Naive thymus-derived CD4-positive, alpha-beta T cell (primary cell): Measurements from ENCODE around the gene PKNOX2. TPM values are rescaled to one million over a fixed set of nuclear protein-coding genes. Genes with fewer than 3 reads are reported as not detected.

Experiments used
- ATAC-seq: fragments of 150-1000 bp; cut with Tn5 transposase; 2 replicates; pipeline ENCODE4 v1.10.0; 2021; ENCODE audit warnings: mild to moderate bottlenecking, moderate library complexity
- CTCF ChIA-PET: fragments of 350-600 bp; sonication (Branson Sonifier 250); formaldehyde crosslinking; loops from one replicate; lab custom pipeline; 2021; ENCODE audit warnings: antibody characterized with exemption; lab: Charles Lee
- POLR2A ChIA-PET: fragments of 350-600 bp; sonication (Branson Sonifier 250); formaldehyde crosslinking; loops from one replicate; lab custom pipeline; 2021; ENCODE audit warnings: antibody characterized with exemption, inconsistent platforms; lab: Charles Lee
- DNase-seq, 9 donors: peaks; one replicate each; pipeline versions ENCODE4 v3.0.0 to v3.0.0-alpha.2; 2020 to 2022; ENCODE audit warnings: mixed read lengths in 1 of 9
- H3K27ac ChIP-seq: one replicate; pipeline ENCODE4 v1.7.0; 2013; ENCODE audit warnings: mild to moderate bottlenecking, low read depth, low read length, moderate library complexity
- H3K27me3 ChIP-seq, 2 donors: one replicate each; pipeline ENCODE4 v1.7.0; 2013; ENCODE audit warnings: low read length in 2 of 2, mild to moderate bottlenecking in 2 of 2, moderate library complexity in 2 of 2; ENCODE audit not compliant: control insufficient read depth in 2 of 2, insufficient read depth in 2 of 2
- H3K36me3 ChIP-seq, 3 experiments: 1 replicate in 2 of 3; 2 replicates in 1 of 3; pipeline ENCODE4 v1.7.0; 2013; ENCODE audit warnings: low read length in 3 of 3, mild to moderate bottlenecking in 3 of 3, moderate library complexity in 1 of 3; ENCODE audit not compliant: insufficient read depth in 3 of 3, control insufficient read depth in 2 of 3
- H3K4me1 ChIP-seq, 2 donors: one replicate each; pipeline ENCODE4 v1.7.0; 2013; ENCODE audit warnings: low read length in 2 of 2, mild to moderate bottlenecking in 2 of 2, moderate library complexity in 1 of 2; ENCODE audit not compliant: control insufficient read depth in 2 of 2, insufficient read depth in 2 of 2
- H3K4me3 ChIP-seq: 2 replicates; pipeline ENCODE4 v1.7.0; 2013; ENCODE audit warnings: mild to moderate bottlenecking, low read length
- H3K9me3 ChIP-seq, 3 experiments: 1 replicate in 2 of 3; 2 replicates in 1 of 3; pipeline ENCODE4 v1.7.0; 2013; ENCODE audit warnings: low read length in 3 of 3; ENCODE audit not compliant: control insufficient read depth in 2 of 3
- H3K27ac Mint-ChIP-seq, 9 donors: one replicate each; pipeline ENCODE4 v1.8.0; 2020 to 2022; ENCODE audit warnings: mixed read lengths in 9 of 9, mild to moderate bottlenecking in 8 of 9, moderate library complexity in 5 of 9, inconsistent platforms in 2 of 9
- H3K27me3 Mint-ChIP-seq, 5 donors: one replicate each; pipeline ENCODE4 v1.8.0; 2021 to 2022; ENCODE audit warnings: mixed read lengths in 5 of 5, mild to moderate bottlenecking in 1 of 5
- H3K36me3 Mint-ChIP-seq, 5 donors: one replicate each; pipeline ENCODE4 v1.8.0; 2020 to 2022; ENCODE audit warnings: mixed read lengths in 5 of 5, mild to moderate bottlenecking in 3 of 5, inconsistent platforms in 1 of 5
- H3K4me1 Mint-ChIP-seq, 7 donors: one replicate each; pipeline ENCODE4 v1.8.0; 2020 to 2022; ENCODE audit warnings: mixed read lengths in 7 of 7, mild to moderate bottlenecking in 3 of 7, inconsistent platforms in 1 of 7
- H3K4me3 Mint-ChIP-seq, 10 donors: one replicate each; pipeline ENCODE4 v1.8.0; 2020 to 2022; ENCODE audit warnings: mild to moderate bottlenecking in 10 of 10, mixed read lengths in 10 of 10, moderate library complexity in 6 of 10, inconsistent platforms in 2 of 10
- H3K9me3 Mint-ChIP-seq, 11 donors: one replicate each; pipeline ENCODE4 v1.8.0; 2020 to 2022; ENCODE audit warnings: mixed read lengths in 11 of 11, mild to moderate bottlenecking in 4 of 11, inconsistent platforms in 1 of 11, moderate library complexity in 1 of 11
- intact Hi-C, 2 donors: fragments of 100-400 bp; cut with micrococcal nuclease; formaldehyde crosslinking; loops; one replicate each; pipeline ENCODE4 v1.15.1; 2023
- polyA plus RNA-seq, 2 donors: library from polyadenylated mRNA; unstranded; fragments of 300-500 nt; fragmentation: Illumina TruSeq; gene quantifications; one replicate each; pipeline ENCODE4 v1.2.3, GENCODE V29; 2021
- total RNA-seq, 6 experiments: library from RNA in 5 of 6; stranded (reverse) in 5 of 6; gene quantifications; 1 replicate in 5 of 6; 2 replicates in 1 of 6; pipeline ENCODE4 v1.2.3 and lab custom pipeline; 2021 to 2026

The PKNOX2 gene
- total and polyA plus RNA-seq, 7 experiments from 2014 or later: not detected

- no peaks in the 10 kb centered on the region for H3K9me3 Mint-ChIP-seq
- no peaks in the 10 kb centered on the region for H3K27me3 ChIP-seq
- no peak for ATAC-seq
- no peaks in the 10 kb centered on the region for H3K9me3 ChIP-seq
- H3K27ac ChIP-seq: no peak overlapping the region
- no peak overlapping the region for H3K27ac Mint-ChIP-seq
- H3K4me1 Mint-ChIP-seq: no peaks in the 10 kb centered on the region
- H3K36me3 ChIP-seq: no peaks in the 10 kb centered on the region
- ChIA-PET CTCF (no interaction called here), POLR2A (no interaction called here)
- H3K4me1 ChIP-seq: no peaks in the 10 kb centered on the region
- H3K4me3 ChIP-seq: no peak overlapping the region
- intact Hi-C loops: no loop called here
- no peak overlapping the region for H3K4me3 Mint-ChIP-seq
- no peak for DNase-seq
- H3K36me3 Mint-ChIP-seq: no peaks in the 10 kb centered on the region
- peaks cover 16 to 39% (median 29%) of the 10 kb centered on the region in 5 donors for H3K27me3 Mint-ChIP-seq
These were observed 203.2 kb downstream of the PKNOX2 start for GRCh38 chr11:125367710-125368109.

- ChIA-PET CTCF (no interaction called here), POLR2A (no interaction called here)
- no peaks in the 10 kb centered on the region for H3K36me3 Mint-ChIP-seq
- Histone ChIP-seq H3K27ac (no peak overlapping the region), H3K4me3 (no peak overlapping the region), H3K4me1 (no peaks in the 10 kb centered on the region), H3K27me3 (no peaks in the 10 kb centered on the region), H3K36me3 (no peaks in the 10 kb centered on the region), H3K9me3 (no peaks in the 10 kb centered on the region)
- no peaks in the 10 kb centered on the region for H3K4me1 Mint-ChIP-seq
- intact Hi-C loops: no loop called here
- DNase-seq (no peak), ATAC-seq (no peak)
- no peak overlapping the region for H3K4me3 Mint-ChIP-seq
- H3K27me3 Mint-ChIP-seq: peaks cover 25 to 39% (median 37%) of the 10 kb centered on the region in 5 donors
- H3K9me3 Mint-ChIP-seq: no peaks in the 10 kb centered on the region
- H3K27ac Mint-ChIP-seq: no peak overlapping the region
These were observed 204.2 kb downstream of the PKNOX2 start for GRCh38 chr11:125368757-125369156.

DNA sequence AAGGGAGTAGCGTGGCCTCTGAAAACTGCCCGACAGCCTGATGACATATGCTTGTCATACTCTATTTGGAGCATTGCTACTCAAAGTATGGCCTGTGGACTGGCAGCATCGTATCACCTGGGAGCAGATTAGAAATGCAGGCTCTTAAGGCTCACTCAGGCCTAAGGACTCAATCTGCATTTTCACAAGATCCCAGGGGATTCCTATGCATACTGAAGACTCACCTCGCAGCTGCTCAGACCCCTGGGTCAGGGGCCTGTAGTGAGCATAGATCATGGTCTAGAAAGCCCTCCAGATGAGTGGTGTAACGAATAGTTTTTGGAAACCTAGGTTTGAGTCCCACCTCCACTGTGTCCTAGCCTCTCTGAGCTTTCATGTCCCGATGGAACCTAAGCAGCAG is 205.3 kb downstream of the PKNOX2 start:
- H3K27ac Mint-ChIP-seq: no peak overlapping the region
- no peak for DNase-seq
- POLR2A ChIA-PET: no interaction called here
- CTCF ChIA-PET: no interaction called here
- intact Hi-C loops: no loop called here
- no peaks in the 10 kb centered on the region for H3K27me3 ChIP-seq
- no peak overlapping the region for H3K27ac ChIP-seq
- H3K4me3 ChIP-seq: no peak overlapping the region
- H3K4me3 Mint-ChIP-seq: no peak overlapping the region
- no peaks in the 10 kb centered on the region for H3K4me1 Mint-ChIP-seq
- no peaks in the 10 kb centered on the region for H3K9me3 Mint-ChIP-seq
- H3K27me3 Mint-ChIP-seq: peaks cover 27 to 42% (median 30%) of the 10 kb centered on the region in 5 donors
- H3K36me3 ChIP-seq: no peaks in the 10 kb centered on the region
- ATAC-seq: no peak
- no peaks in the 10 kb centered on the region for H3K36me3 Mint-ChIP-seq
- no peaks in the 10 kb centered on the region for H3K4me1 ChIP-seq
- no peaks in the 10 kb centered on the region for H3K9me3 ChIP-seq

DNA sequence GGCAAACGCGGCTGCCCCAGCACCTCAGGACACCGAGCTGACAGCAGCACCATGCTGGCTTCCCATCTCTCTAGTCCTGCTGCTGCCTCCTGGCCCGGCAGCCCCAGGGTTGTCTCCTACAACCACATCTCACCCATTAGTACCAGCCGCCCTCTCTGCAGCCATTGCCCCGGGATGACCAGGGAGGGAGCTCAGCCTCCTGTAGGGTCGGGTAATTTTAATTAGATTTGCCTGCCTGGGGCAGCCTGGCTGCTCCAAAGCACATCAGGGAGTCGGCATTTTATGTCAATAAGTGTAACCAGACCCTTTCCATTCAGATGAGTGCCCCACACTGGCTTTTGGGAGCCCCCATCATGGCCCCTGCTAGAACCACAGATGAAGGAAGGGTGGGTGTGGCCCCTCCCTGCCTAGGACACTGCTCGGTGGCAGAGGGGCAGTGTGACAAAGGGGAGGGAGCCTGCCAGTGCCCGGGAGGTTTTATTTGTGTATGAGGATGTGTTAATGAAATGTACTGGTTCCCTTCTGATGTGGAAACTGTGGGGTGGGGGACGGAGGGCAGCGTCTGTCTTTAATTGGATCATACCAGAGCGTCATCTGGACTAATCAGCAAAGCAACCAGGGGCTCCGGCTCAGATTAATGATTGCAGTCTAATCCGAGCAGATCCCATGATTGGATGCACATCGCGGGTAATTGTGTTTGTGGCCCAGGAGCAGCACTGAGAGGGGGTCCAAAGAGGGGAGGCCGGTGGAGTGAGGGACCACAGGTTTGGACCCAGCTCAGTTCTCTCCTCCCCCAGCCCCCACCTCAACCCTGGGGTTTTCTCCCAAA is 206.2 kb downstream of the PKNOX2 start:
- H3K4me3 ChIP-seq: no peak overlapping the region
- intact Hi-C loops: no loop called here
- no peaks in the 10 kb centered on the region for H3K27me3 ChIP-seq
- ChIA-PET CTCF (no interaction called here), POLR2A (no interaction called here)
- H3K27ac ChIP-seq: no peak overlapping the region
- Mint-ChIP-seq H3K4me1 (no peaks in the 10 kb centered on the region), H3K27ac (no peak overlapping the region), H3K27me3 (peaks cover 27 to 42% (median 38%) of the 10 kb centered on the region in 5 donors), H3K36me3 (no peaks in the 10 kb centered on the region), H3K4me3 (peak overlapping the region in 1 of 10 donors; percentile 35), H3K9me3 (no peaks in the 10 kb centered on the region)
- no peaks in the 10 kb centered on the region for H3K9me3 ChIP-seq
- no peaks in the 10 kb centered on the region for H3K4me1 ChIP-seq
- DNase-seq: no peak
- no peaks in the 10 kb centered on the region for H3K36me3 ChIP-seq
- no peak for ATAC-seq

DNA sequence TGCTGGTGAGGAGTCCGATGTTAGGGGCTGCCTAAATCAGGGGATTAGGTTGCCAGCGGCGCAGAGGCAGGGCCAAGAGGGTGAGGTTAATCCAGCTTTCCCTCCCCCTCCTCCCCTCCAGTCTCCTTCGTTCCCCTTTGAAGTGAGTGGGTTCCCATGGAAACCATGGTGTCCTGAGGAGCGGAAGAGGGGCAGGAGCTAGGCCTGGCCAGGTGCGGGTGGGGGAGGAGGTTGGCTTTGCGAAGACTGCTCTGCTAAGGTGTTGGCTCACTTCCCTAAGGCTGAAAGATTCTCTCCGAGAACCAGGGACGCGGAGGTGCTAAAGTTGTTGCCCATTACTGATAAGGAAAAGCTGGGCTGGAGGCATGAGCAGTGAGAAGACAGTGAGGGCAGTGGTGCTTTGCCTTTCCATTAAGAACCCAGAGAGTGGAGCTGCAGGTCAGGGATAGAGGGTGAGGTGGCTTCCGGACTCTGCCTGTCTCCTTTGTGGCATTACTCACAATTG is 206.9 kb downstream of the PKNOX2 start:
- no peaks in the 10 kb centered on the region for H3K36me3 ChIP-seq
- Mint-ChIP-seq H3K4me3 (no peak overlapping the region), H3K9me3 (no peaks in the 10 kb centered on the region), H3K27me3 (peaks cover 27 to 43% (median 37%) of the 10 kb centered on the region in 5 donors), H3K27ac (no peak overlapping the region), H3K36me3 (no peaks in the 10 kb centered on the region), H3K4me1 (no peaks in the 10 kb centered on the region)
- intact Hi-C loops: no loop called here
- H3K27ac ChIP-seq: no peak overlapping the region
- CTCF ChIA-PET: no interaction called here
- DNase-seq (no peak), ATAC-seq (no peak)
- H3K27me3 ChIP-seq: no peaks in the 10 kb centered on the region
- no peaks in the 10 kb centered on the region for H3K9me3 ChIP-seq
- POLR2A ChIA-PET: no interaction called here
- no peaks in the 10 kb centered on the region for H3K4me1 ChIP-seq
- no peak overlapping the region for H3K4me3 ChIP-seq

GRCh38 chr11:125372088-125372487 is 207.5 kb downstream of the PKNOX2 start:
- Histone ChIP-seq H3K27ac (no peak overlapping the region), H3K36me3 (no peaks in the 10 kb centered on the region), H3K4me3 (no peak overlapping the region), H3K9me3 (no peaks in the 10 kb centered on the region), H3K4me1 (no peaks in the 10 kb centered on the region), H3K27me3 (no peaks in the 10 kb centered on the region)
- H3K27ac Mint-ChIP-seq: no peak overlapping the region
- intact Hi-C loops: no loop called here
- ChIA-PET POLR2A (no interaction called here), CTCF (no interaction called here)
- H3K4me1 Mint-ChIP-seq: no peaks in the 10 kb centered on the region
- no peak overlapping the region for H3K4me3 Mint-ChIP-seq
- DNase-seq (no peak), ATAC-seq (no peak)
- peaks cover 29 to 47% (median 38%) of the 10 kb centered on the region in 5 donors for H3K27me3 Mint-ChIP-seq
- H3K9me3 Mint-ChIP-seq: no peaks in the 10 kb centered on the region
- H3K36me3 Mint-ChIP-seq: no peaks in the 10 kb centered on the region

GRCh38 chr11:125372911-125373310 is 208.4 kb downstream of the PKNOX2 start:
- no peaks in the 10 kb centered on the region for H3K36me3 ChIP-seq
- Mint-ChIP-seq H3K4me1 (no peaks in the 10 kb centered on the region), H3K27ac (no peak overlapping the region), H3K27me3 (peaks cover 34 to 52% (median 38%) of the 10 kb centered on the region in 5 donors), H3K36me3 (no peaks in the 10 kb centered on the region), H3K4me3 (no peak overlapping the region), H3K9me3 (no peaks in the 10 kb centered on the region)
- no peak for DNase-seq
- no peak for ATAC-seq
- ChIA-PET CTCF (no interaction called here), POLR2A (no interaction called here)
- intact Hi-C loops: no loop called here
- H3K27ac ChIP-seq: no peak overlapping the region
- no peaks in the 10 kb centered on the region for H3K9me3 ChIP-seq
- no peaks in the 10 kb centered on the region for H3K4me1 ChIP-seq
- H3K27me3 ChIP-seq: no peaks in the 10 kb centered on the region
- H3K4me3 ChIP-seq: no peak overlapping the region
